Amniotic epithelial cell (primary cell): ENCODE measurements around the gene WFDC5.

ENCODE experiments used
- DNase-seq: peaks from one replicate; pipeline ENCODE4 v3.0.0-alpha.2; 2010; ENCODE audit warnings: low read depth

Gene WFDC5

DNA sequence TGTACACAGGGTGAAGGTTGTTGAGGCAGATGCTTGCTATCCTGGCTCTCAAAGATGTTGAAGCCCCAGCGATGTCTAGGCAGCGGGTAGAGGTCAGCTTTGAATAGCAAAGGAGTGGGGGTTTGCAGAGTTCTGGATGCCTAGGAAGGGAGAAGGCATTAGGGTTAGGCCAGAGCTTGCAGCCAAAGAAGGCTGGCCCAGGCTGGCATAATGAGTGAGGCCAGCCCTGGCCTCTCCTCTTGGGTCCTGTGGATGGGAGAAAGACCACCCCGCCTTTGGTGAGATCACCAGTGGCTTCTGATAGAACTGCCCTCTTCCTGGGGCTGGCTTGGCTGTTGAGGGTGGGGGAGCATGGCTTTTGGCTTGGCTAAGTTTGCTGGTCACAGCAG is 406 bp upstream of the WFDC5 start:
- no peak for DNase-seq

DNA sequence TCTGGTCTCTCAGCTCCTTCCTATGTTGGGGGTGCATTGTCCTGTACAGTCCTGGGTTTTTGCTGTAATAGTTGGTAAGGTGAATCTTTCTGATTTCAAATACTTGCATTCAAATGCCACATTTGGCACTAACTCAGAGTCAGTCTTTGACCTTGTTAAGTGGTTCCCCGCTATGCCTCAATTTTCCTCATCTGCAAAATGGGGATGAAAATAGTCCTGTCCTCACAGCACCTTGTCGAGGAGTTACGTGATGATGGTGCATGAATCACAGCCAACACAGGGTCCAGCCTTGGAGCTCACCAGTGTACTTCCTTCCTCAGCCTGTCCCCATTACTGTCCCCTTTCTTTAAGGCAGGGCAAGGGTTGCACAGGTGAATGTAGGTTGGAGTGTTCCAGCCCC is 1.1 kb downstream of the WFDC5 start:
- no peak for DNase-seq

DNA sequence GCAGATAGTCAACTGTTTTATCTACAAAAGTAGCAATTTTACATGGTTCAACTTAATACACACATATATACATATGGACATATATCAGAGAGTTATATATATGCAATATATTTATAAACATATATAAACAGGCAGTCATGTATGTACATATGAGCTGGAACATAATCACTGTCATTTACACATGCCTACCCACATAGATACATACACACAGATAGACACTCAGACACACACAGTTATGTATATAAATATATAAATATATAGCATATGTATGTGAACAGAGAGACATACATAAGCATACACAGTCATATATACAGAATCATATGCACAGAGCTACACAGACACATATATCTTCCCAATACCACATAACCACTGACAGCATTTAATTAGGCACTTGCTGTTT is 2.2 kb downstream of the WFDC5 start:
- DNase-seq = no peak

DNA sequence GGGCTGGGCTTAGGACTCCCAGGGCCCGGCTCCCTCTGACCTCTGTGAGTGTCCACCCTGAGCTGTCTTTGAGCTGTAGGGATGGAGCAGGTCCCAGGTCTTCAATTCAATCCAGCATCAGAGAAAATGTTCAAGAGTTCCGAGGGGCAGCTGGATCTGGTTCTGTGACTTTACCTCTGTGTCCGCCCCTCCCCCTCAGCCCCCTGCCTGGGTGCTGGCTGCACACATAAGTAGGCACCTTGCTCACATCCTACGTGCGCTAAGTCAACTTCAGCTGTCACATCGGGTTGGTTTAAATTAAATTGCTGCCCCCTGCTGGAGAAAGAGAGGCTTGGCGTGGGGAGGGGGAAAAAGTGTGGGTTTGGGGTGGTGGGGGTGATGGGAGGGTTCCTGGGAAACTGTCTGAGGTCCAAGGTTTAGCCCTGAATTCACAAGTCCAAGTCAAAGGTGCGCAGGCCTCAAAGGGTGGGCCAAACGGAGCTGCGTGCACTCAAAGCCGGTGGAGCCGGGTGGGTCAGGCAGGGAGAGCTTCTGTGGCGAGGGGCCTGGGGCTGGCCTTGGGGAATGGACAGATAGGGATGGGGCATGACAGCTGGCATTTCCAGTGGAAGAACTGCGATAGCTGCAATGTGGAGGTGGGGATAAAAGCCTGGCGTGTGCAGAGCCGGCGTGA is 3.0 kb downstream of the WFDC5 start:
- peak; percentile 24 for DNase-seq

DNA sequence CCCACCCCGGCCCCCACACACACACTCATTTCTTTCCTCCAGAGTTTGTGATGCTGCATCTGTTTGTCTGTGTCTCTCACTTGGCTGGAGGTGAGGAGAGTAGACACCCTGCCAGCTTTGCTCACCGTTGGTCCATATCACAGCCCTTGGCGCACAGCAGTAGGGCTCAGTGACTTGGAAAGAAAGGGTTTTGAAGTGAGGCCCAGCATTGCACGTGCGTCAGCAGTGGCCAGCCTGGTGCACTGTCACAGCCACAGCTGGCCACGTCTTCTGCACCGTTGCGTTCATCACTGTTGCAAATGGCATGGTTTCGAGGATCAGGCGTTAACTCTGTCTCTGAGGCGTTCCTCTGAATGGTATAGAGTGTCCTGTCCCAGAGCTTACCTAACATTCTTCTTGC is 3.7 kb downstream of the WFDC5 start:
- DNase-seq = no peak

DNA sequence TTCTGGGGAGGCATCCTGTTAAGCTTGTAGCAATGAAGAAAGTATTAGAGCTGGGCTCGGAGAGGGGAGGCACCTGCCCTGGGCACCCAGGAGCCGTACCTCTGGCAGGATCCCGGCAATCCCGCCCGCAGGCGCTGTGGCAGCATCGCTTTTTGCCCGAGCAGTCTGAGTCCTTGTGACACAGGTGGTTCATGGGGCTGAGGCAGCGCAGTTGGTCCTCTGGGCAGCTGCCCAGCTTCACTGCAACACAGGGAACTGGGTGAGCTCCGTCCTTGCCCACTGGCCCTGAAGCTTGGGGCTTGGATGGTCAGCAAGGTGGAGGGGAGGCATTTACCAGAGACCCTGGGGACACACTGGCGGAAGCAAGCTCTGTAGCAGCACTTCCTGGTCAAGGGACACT is 4.7 kb downstream of the WFDC5 start:
- no peak for DNase-seq

DNA sequence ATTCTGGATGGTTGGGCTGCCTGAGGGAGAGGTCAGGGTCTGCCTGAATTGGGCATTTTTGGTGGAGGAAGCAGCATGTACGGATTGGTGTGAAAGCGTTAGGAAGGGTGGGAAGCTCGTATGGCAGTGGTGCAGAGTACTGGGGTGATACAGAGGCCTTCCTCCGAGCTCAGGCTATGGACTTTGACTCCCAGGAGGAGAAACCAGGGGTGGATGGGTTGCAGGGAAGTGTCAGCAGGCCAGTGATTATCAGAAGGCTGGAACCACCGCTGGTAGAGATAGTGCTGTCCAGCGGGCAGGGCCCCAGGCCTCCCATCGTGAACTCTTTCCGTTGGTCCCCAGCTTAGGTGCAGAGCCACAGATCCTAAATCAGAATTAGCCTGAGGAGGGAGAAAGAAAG is 5.3 kb downstream of the WFDC5 start:
- DNase-seq = no peak

DNA sequence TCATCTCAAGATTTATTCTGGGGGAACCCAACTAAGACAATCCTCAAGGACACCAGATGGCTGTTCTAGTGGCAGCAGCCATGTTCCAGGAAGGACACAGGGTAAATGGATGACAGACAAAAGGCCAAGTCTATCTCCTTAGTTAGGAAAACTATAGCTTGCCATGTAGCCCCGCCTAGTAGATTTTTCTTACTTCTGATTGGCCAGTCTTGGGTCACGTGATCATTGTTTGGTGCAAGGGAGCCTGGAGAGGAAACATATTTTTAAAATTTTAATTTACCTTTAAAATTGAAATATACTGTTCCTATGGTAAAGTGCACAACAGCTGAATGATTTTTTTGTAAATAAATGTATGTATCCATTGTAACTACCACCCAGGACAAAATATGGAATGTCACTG is 9.7 kb downstream of the WFDC5 start:
- no peak for DNase-seq

DNA sequence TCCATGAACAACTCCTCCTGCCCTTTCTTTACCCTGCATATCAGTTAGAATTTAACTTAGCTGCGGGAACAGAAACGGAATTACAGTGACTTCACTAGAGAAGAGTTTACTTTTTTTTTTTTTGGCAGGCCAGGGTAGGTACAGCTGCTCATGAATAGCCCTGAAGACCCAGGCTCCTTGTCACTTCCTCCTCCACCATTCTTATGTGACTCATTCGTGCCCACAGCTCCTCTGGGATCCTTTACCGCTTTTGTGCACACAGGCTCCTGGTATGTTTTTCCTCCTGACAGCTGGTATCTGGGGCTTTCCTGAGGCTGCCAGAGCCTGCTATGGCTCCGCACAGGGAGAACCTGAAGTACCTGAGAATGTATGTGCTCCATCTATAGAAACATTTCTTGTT is 10.2 kb downstream of the WFDC5 start:
- DNase-seq = peak; percentile 72

DNA sequence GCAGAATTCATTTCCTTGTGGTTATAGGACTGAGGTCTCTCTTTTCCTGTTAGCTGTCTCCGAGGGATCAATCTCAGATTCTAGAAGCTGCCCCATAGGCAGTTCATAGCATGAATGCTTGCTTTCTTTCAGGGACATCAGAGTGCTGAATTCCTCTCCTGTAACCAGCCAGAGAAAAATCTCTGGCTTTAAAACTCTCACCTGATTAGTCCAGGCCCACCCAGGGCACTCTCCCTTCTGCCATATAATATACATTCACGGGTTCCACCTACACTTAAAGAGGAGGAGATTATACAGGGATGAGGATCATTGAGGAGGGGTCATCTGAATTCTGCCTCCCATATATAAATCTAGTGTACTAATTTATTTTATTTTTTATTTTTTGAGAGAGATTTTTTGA is 11.9 kb downstream of the WFDC5 start:
- no peak for DNase-seq

DNA sequence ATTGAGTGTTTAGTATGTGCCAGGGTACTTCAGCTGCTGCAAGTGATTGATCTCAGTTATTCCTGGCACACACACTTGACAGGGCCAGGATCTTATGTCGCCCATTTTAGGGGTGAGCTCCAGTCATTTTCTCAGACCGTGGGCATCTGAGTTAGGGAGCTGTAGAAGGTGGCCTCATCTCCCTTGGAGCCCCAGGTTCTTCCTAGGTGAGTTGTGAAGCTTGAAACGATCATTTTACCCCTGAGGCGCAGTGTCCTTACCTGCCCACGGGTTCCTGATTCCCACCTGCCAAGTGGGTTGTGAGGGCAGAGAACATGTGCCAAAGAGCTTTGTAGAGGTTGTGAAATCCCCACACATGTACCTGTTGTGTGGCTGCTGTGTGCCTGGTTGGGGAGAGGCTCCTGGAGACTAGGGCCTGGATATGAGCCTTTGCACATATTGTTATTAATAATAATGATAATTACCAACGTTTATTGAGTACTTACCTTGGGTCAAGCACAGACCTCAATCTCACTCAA is 13.6 kb downstream of the WFDC5 start:
- no peak for DNase-seq

DNA sequence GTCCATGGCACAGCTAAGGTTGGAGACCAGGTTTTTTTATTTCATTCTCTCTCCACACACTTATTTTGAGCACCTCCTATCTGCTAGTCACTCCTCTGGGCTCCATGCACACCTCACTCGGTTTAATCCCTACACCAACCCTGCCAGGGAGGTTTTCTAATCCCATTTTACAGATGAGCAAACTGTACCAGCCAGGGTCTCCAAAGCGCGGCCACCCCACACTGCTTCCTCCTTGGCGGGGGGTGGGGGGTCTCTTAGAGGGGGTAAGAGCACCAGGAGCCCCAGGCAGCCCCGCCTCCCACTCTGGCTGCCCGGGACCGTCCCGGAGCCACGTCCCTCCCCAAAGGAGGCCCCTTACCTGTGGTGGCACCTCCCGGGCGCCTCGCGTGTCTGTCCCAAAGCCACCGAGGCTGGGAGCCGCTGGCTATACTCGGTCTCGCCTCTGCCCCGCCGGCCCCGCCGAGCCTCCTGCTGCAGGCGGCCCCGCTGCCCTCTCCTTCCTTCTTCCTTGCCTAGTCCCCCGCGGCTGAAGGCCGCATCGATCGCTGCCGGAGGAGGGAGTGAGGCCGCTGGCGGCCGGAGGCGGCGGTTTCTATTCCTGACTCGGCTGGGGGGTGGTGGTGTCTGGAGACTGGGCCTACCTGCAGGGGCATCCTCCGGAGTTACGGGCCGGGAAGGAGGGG is 14.3 kb downstream of the WFDC5 start, which contains the start of gene KCNS1:
KCNS1 (minus strand) TSS at position 565 of the 683 bp plus-strand sequence. CDS start 1,891 bp downstream, outside the sequence.
- DNase-seq = no peak

DNA sequence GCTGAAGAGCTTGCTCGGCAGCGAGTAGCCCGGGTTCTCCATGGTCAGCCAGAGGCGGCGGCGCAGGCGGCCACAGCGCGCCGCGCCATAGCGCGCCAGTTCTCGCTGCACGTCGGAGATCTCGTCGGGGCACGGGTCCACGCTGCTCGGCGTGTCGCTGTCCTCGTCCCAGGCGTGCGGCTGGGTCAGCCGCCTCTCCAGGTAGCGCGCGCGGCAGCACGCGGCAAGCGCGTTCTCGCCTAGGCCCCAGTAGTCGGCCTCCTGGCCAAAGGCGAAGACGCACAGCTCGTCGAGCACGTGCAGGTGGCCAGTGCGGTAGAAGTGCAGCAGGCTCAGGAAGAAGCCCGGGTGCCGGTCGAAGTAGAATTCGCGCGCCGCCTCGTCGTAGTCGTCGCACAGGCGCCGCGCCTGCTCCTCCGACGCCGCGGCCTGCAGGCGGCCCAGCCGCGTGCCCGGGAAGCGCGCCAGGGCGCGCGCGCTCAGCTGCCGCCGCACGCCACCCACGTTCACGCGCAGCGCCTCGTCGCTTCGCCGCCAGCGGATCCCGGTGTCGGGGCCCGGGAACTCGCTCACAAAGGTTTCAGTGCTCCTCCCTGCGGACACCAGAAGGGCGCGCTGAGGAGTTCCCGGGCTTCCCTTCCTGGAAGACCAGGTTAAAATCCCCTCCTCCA is 16.7 kb downstream of the WFDC5 start:
- DNase-seq = peak; percentile 37

DNA sequence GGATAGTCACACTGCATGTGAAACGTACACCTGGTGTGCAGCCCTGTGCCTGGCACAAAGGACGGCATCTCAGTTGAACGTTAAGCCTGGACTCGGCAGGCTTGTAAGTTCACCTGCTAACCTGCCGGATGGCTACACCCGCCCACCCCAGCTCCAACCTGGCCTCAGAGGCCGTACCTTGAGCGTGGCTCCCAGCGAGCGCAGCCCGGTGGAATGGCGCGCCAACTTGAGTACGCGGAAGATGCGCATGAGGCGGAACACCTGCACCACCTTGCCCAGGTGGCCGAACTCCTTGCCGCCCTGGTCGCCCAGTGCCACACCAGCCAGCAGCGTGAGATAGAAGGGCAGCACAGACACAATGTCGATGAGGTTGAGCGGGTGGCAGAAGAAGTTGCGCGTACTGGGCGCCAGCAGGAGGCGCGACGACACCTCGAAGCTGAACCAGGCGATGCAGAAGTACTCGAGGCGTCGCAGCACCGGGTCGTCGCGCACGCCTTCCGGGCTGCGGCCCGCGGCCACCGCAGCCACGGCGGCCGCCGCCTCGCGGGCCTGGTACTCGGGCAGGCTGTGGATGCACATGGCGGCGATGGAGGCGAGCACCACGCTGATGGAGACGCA is 17.4 kb downstream of the WFDC5 start:
- no peak for DNase-seq

DNA sequence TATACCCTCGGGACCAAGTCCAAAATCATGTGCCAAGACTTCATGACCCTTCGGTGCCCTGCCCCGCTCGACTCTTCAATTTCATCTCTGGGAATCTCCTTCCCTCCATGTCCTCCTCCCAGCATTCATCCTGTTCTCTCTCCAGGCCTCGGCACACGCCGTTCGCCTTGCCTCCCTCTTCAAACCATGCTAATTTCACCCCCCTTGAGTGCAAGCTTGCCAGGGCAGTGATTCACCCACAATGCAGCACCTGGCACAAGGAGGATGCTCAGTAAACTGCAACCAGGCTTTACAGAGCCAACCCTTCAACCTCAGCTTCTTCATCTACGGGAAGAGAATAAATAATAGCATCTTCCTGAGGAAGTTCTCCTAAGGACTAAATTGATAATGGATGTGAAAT is 18.2 kb downstream of the WFDC5 start:
- no peak for DNase-seq

DNA sequence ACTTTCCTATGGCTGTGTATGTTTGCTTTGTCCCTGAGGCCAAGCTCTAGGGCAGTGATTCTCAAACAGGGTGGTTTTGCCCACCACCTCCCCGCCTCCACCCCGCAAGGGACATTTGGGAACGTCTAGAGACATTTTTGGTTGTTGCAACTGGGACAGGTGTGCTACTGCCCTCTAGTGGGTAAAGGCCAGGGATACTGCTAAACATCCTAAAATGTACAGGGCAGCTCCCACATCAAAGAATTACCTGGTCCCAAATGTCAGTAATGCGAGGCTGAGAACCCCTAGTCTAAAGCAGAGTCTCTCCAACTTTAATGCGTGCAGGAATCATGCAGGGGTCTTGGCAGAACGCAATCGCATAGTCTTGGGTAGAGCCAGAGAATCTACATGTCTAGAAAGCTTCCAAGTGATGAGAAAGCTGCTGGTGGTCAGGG is 19.2 kb downstream of the WFDC5 start:
- peak; percentile 54 for DNase-seq

DNA sequence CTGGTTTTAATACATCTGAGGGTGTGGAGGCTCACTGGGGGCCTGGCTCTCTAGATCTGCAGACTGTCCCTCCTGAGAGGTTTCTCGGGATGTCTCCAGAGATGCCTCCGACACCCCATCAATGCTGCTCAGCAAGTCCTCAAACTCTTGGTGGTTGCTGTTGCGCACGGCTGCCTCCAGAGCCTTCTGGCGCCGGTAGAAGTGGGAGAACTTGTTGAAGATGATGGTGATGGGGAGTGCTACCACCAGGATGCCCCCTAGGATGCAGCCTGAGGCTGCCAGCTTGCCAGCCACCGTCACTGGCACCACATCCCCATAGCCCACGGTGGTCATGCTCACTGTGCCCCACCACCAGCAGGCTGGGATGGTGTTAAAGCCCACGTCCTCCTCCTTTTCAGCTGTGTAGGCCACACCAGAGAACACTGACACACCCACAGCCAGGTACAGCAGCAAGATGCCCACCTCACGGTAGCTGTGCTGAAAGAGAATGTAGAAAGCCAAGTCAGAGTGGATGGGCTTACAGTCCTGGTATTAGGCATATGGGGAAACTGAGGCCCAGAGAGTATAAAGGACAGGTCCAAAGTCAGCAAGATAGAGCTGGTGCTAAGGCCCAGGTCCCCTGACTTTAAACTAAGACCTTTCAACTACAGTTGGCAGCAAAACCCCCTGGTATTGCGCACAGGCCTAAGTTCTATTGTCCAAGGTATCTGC is 20.0 kb downstream of the WFDC5 start:
- no peak for DNase-seq

DNA sequence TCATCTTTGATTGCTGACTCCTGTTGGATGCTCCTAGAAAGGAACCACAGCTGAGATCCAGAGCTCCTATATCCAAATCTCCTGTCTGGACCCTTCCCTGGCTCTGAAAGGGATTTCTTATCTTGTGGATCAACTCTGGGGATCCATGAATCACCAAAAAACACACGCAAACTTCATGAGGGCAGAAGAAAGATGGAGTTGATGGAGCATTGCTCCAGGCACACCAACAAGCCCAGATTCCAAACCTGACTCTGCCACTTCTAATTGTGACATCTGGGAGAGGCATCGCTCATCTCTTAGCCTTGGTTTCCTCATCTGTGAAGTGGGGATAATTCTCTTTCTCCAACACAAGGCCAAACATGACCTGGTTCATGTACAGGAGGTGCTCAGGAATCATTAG is 20.8 kb downstream of the WFDC5 start:
- DNase-seq = no peak

DNA sequence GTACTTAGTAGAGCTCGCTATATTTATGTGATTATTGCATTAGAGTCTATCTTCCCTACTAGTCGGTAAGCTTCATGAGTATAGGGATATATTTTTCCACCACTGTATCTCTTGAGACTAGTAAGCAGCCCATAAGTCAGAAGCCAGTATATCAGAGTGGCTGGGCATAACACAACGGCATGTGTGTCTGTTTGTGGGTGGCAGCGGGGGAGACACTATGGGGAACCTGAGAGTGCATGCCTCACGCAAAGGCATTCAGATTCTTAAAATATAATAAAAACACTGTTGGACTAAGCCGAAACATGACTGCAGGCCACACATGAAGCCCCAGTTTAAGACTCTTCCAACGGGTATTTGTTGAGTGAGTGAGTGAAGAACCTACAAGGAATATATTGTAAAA is 22.1 kb downstream of the WFDC5 start:
- no peak for DNase-seq

DNA sequence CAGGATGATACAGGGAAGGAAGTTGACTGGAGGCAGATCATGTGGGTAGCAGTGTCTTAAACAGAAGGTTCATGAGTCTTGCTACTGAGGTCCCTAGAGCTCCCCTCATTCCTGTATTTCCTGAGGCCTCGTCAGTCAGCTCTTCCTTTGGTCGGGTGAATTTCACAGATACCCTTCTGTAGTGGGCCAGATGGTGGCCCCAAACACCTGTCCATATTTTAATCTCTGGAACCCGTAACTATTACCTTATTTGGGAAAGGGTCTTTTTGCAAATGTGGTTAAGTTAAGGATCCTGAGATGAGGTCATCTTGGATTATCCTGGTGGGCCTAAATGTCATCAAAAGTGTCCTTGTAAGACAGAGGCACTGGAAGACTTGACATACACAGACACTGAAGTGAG is 23.6 kb downstream of the WFDC5 start:
- no peak for DNase-seq

DNA sequence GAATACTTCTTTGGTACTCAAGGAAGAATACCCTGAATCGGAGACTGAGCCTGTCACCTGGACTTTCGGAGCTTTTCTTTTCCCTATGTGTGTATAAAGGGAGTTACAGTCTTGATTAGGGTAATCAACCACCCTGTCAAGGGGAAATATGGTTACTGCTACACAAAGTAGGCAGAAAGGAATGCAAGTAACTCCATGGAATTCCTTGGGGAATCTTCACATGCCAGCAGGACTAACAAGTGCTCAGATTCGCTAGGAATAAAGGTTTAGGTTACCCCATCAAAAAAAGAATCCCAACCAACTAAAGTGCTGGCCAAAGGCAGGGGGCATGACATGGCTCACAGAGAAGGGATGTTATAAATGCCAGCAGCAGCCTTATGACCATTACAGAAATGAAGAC is 24.5 kb downstream of the WFDC5 start:
- peak; percentile 29 for DNase-seq

DNA sequence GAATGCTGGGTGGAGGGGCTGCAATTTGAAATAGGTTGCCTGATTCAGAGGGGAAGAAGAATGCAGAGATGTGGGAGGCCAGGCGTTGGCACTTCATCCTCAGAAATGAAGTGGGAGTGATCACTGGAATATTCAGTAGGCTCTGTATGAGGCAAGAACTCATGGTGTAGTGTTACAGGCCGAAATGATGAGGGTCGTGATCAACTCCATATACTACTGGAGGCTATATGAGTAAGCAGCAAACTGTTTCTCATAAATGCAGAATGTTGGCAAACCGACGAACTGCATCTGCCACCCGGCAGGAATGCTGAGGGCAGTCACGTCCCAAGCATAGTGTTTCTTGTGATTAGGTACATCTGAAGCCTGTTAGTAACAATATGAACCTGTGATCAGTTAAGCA is 26.7 kb downstream of the WFDC5 start:
- DNase-seq = peak; percentile 87
